MV-4-11 (cell line): ENCODE results near the gene VIPR1.
"Not testable (repeated sequence)": the region's sequence is repeated elsewhere in the genome, so short reads cannot be mapped to it uniquely, and the experiment has no call there.

Experiments
- DNase-seq: peaks from one replicate; lab custom pipeline; 2025; lab: John Stamatoyannopoulos, UW

VIPR1 gene

DNA sequence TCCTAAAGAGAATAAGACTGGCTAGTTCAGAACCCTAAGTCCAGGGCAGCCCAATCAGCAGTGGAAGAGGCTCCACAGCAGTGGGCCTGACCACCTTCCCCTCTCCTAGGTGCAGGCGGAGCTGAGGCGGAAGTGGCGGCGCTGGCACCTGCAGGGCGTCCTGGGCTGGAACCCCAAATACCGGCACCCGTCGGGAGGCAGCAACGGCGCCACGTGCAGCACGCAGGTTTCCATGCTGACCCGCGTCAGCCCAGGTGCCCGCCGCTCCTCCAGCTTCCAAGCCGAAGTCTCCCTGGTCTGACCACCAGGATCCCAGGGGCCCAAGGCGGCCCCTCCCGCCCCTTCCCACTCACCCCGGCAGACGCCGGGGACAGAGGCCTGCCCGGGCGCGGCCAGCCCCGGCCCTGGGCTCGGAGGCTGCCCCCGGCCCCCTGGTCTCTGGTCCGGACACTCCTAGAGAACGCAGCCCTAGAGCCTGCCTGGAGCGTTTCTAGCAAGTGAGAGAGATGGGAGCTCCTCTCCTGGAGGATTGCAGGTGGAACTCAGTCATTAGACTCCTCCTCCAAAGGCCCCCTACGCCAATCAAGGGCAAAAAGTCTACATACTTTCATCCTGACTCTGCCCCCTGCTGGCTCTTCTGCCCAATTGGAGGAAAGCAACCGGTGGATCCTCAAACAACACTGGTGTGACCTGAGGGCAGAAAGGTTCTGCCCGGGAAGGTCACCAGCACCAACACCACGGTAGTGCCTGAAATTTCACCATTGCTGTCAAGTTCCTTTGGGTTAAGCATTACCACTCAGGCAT lies 33.7 kb downstream of the VIPR1 start:
- DNase-seq, result peak; percentile 32

DNA sequence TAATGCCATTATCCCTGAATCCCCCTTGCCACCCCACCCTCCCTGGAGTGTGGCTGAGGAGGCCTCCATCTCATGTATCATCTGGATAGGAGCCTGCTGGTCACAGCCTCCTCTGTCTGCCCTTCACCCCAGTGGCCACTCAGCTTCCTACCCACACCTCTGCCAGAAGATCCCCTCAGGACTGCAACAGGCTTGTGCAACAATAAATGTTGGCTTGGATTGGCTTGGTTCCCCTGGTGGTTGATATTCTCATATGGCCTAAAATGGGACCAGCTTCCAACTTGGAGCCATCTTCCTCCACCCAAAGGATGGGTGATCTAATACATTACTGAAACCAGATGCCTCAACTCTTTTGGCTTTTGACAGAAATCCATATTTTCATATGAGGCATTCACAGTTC lies 34.9 kb downstream of the VIPR1 start:
- no peak for DNase-seq

DNA sequence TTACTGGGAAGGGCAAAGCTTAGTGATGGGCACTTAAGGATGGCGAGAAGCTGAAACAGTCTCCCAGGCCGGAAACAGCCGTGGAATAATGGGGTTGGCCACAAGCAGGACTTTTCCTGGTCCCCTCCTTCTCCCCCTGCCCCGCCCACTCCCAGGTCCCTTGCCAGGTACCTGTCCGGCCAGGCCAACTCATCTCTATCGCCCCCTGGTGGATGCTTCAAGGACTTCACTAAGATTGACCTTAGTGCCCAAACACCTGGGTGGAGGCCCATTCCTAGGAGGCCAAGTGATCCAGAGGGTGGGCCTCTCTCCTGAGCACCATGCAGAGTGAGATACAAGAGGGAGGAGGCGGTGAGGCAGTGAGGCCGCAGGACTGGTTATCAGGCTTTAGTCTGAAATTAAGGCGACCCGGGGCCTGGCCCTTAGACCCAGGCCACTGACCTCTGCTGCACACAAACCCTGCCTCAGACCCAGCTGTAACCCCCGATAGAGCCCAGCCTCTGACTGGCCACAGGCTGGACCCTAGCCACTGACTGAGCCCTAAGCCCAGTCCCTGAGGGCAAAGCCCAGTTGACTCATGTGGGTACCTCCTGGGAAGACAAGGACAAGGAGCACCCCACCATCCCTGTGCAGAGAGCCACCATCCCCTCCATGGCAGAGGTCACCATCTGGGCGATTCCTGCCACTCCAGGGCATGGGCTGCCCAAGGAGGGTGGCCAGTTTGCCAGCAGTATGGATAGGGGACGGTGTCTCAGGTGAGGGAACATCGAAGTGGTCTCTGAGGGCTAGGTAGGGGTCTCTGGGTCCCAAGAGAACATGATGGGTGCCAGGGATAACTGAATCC lies 37.6 kb downstream of the VIPR1 start:
- no peak for DNase-seq

DNA sequence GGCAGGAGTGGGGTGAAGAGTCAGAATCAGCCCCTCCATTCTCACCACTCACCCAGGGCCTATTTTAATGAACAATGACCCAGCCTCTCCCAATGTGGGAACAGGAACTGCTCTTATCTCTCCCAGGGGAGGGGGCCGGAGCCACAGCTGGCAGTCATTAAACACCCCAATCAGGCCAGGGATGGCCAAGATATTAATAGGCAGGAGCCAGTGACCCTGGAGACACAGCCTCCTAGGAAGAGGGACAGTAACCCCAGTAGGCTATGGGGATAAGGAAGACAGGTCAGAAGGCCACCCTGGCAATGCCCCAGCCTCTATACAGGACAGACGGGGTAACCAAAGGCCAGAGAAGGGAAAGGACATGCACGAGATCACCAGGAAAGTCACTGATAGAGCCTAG lies 38.6 kb downstream of the VIPR1 start:
- no peak for DNase-seq

DNA sequence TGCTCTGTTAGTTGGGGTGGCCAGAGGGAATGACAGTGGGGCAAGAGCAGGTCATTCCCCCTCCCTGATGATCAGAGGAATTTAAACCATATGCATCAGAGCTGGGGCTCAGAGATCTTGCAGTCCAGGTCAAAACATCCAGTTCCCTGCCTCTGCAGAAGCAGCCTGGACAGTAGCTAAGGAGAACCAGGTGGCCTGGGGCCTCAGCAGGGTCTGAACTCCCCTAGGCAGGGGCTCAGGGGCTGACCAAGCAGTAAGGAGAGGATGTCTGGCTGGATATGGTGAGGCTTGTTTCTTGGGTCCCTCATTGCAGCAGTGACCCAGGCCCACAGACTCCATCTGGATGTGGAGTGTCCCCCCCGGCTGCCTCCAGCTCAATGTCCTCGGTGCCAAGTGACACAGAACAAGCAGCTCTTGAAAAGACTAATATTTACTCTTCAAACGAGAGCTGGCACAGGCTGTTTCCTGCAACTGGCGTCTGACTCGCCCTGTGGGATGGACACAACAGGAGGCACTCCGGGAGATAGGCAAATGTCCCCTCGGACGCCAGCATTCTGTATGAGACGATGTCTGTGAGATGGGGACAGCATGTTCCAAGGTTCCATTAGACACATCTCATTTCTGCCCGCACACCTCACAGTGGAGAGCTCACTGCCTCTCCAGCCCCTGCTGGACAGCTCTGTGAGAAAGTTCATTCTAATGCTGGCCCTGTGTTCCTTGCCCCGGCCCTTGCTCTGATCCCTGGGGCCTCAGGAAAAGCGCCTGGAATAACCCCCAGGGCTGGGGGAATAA lies 42.2 kb downstream of the VIPR1 start:
- no peak for DNase-seq

DNA sequence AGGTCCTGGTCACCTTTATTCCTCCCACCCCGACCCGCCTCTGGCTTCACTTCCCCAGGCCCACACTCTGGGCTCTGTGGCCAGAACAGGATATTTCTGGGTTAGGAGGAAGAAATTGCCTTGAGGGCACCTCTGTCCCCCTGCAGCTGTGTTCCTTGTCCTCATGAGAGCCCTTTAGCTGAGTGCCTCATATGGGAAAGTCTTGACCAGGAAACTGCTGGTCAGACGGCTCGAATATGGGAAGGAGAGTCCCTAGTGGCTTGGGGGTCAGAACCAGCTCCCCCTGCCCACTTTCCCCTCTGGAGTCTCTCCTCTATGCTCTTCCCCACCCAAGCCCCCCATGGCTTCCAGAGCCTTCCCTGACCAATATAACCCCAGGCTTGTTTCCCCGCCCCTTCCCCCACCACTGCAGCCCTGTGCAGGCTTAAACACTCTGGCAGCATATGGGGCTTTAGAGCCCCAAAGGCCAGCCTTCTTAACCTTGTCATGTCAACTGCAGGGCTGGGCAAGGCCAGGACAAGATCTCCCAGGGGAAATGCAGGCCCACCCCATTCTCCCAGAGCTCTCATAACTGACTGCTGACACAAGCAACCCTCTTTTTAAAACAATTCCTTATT lies 42.9 kb downstream of the VIPR1 start:
- no peak for DNase-seq

DNA sequence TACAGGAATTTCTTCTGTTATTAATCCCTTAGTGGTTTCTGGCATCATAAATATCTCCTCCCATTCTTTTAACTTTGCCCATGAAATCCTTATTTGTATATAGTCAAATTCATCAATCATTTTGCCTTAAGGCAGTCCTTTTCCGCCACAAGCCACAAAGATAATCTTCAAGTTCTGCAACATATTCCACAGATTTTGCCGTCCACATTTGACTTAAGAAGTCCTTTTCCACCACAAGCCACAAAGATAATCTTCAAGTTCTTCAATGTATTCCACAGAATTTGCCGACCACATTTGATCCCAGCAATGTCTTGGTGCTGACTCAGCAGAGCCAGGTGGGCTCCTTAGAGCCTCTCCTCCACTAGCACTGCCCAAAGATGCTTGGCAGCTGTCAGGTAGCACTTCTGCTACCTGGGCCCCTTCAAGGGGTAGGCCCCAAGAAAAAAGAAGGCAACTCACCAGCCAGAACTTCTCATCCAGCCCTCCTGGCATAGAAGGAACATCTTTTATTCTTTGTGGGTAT lies 44.3 kb downstream of the VIPR1 start:
- DNase-seq, result peak; percentile 45

DNA sequence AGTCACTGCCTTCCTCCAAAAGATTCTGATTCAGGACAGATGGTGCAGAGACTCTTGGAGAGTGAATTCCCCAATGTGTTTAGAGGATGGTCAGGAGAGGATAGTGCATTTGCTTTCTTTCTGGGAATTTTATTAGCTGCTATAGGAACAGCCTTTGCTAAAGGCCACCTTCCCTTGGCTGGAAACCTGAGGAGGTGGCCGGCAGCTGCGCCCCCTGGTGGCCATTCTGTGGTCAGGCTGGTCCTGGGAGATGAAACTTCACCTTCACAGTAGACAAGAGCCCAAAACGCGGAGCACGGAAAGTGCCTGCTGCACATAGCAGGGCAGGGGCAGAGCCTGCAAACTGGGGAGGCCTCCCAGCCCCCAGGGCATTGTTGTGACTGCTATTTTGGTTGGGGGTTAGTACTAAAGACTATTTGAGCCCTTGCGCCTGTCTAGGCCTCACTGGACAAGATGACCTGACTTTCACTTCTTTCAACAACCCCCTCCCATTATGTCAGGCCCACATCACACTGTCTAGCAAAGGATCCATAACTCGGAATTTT lies 45.0 kb downstream of the VIPR1 start:
- no peak for DNase-seq

DNA sequence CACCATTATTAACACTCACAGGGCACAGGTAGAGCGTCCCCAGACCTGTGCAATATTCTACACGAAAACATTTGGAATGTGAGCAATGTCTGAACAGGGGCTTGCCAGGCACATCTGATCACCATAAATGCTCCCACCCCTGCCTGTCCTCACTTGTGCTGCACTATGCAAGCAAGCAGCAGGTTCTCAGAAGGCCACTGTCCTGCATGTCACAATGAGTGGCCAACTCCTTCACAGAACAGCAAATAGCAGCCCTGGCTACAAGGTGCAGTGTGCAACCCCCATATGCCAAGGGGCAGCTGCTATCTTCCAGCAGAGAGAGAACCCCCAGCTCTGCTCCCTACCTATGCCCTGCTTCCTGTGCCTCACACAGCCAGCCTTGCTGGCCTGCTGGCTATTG lies 46.7 kb downstream of the VIPR1 start:
- no peak for DNase-seq

DNA sequence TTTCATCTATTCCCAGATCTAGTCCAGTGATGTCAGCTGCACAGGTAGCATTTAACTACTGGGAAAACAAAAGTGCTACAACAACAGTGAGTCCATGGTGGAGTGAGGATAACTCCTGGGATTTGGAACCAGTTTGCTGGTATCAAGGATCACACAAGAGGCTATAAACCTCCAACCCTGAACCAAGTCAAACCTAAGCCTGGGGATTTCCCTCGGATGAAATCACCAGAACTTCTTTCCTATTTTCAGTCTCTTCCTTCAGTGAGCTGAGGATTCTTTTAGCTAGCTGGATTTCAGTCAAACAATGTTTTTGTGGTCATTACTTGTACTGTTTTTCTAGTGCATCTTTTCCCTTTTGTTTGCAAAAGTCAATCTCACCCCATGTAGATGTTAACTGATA lies 47.8 kb downstream of the VIPR1 start:
- no peak for DNase-seq

DNA sequence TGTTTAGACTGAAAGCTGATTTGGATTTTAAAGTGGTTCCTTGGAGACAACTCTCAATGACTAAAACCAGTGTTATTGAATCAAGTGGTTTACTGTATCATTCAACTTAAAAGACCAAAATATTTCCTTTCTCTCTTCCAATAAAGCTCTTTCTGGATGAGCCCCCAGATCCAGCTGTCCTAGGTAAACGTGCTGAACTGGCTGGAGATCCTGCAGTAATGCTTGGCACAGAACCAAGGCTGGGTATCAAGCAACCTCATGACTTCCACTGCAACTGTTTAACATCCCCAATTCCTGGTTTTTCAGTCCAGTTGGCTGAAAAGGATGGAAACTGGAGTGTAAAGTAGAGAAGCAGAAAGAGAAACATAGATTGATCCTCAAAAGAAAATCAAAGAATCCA lies 50.4 kb downstream of the VIPR1 start:
- DNase-seq, result no peak

DNA sequence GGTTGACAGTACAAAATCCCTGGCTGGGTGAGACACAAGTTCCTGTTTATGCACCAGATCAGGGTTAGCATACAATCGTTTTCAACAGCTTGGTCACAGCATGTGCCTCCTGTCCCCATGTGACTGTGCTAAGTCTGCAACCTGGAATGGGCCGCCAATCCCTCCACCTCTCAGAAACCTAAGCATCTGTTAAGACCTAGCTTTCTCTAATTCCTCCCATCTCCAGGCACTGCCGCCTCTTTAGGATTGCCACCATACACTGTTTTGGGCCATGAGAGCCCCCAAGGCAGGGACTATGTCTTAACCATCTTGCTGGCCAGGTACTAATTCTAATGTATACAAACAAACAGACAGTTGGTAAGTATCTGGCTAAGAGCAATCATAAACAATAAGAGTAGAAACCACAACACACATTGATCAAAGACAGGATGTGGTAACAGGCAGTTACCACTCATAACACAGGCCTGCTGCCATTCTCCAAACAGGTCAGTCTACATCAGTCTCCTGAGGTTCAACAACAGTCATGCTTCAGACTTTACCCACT lies 53.7 kb downstream of the VIPR1 start:
- peak; percentile 18 for DNase-seq

DNA sequence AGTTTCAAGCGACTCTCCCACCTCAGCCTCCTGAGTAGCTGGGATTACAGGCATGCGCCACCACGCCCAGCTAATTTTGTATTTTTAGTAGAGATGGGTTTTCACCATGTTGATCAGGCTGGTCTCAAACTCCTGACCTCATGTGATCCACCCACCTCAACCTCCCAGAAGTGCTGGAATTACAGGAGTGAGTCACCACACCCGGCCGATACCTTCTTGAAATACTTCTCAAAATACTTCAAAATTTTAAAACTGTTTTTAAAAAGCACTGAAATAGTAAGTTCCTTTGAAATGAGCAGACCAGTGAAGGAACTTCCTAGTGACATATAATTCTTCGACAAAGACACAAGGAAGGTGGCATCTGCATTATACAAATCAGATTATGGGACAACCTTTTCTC lies 54.4 kb downstream of the VIPR1 start:
- not testable (repeated sequence) for DNase-seq

DNA sequence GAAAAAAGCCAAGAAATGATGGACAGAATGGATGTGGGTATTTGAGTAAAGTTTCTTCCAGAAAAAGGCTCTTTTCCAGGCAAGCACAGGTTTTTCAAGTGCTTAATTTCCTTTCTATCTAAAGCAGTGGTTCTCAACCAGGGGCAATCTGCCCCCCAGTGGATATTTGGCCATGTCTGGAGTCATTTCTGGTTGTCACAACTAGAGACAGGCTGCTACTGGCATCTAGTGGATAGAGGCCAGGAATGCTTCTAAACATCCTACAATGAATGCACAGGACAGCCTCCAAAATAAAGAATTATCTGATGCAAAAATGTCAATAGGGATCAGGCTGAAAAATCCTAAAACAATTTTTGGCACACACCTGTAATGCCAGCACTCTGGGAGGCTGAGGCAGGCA lies 55.4 kb downstream of the VIPR1 start:
- DNase-seq, result peak; percentile 20

DNA sequence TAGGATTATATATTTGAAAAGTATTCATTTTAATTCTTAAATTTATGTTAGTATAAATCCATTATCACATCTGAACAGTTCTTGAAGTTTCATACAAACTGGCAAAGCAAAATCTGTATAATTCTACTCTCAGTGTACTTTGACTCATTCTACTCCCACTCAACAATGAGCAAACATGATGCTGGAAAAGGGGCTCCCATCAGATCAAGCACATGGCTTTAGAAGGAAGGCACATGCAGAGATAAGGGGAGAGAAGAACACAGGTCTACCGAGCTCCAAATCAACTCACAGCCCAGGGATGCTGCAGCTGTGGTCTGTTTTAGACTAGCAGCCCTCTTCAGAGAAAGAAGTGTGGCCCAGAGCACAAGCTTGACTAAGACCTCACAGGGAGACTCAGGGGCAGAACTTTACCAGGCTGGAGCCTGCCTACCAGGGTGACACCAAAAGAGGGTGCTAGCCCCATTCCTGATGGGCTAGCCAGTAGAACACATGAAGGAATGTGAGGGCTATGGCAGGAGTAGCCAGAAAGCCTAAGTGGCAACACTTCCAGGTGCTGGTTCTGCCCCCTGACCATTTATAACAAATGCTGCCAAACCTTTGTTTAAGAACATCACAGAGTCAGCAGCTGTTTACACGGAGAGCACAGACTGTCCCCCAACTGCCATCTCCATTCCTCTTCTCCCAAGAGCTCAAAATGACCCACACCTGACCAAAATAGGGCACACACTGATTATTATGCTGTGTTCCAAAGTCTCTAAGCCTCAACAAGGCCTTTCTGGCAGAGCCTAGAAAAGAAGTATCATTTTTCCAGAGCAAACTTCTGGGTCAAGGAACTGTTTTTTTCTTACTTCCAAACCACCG lies 59.8 kb downstream of the VIPR1 start:
- DNase-seq, result no peak

DNA sequence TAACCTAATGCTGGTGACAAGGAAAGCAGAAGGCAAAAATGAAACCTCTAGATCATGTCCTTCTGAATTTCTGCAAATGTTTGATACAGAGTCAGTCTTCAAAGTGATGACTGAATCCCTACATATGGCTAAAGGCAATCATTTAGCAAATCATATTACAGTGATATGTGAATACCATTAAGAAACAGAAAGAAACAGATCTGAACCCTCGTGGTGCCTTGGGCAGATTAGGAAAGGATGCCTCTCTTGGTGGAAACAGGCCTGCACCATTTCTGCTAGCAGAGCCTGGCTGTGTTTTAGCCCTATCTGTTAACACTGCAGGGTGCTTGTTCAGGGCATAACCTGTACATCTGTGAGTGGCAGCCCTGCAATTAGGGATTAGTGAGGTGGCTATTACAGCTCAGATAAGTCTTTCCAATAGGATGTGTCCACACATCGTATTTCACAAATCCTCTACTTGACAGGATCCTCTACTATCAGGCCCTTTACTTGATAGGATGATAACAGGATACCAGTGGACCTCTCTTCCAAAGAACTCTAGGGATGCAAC lies 67.2 kb downstream of the VIPR1 start:
- no peak for DNase-seq

DNA sequence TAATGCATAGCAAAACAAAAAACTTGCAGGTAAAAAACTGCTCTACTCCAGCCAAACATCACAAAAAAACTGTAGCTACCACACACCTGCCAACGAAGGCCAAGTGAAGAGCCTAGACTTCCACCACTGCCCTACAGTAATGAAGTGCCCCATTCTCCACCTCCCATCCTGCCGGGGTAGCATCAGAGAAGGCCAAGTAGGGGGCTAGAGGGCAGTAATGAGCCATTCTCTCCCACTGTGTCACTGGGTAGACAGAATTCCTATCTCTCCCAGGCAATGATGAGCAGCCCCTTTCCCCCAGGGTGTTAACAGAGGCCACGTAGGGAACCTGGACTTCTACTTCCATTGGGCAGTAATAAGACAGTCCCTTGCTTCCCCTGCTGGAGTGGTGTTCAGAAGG lies 69.8 kb downstream of the VIPR1 start:
- no peak for DNase-seq

DNA sequence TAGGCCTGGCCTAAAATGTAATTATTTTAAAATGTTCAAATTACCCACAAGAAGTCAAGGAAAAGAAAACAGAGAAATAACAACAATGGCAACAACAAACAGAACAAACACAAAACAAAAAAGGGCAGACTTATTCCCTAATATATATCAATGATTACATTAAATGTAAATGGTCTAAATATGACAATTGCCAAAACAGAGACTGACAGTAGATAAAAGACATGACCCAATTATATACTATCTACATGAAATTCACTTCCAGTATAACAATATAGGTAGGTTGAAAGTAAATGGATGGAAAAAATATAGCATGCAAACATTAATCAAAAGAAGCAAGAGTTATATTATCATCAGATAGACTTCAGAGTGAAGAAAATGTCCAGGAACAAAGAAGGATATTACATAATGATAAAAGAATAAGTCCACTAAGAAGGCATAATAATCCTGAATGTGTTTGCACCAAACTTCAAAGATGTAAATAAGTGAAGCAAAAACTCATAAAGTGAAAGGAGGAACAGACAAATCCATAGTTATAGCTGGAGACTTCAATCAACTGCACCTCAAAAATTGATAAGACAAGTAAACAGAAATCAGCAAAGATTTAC lies 72.8 kb downstream of the VIPR1 start:
- no peak for DNase-seq

DNA sequence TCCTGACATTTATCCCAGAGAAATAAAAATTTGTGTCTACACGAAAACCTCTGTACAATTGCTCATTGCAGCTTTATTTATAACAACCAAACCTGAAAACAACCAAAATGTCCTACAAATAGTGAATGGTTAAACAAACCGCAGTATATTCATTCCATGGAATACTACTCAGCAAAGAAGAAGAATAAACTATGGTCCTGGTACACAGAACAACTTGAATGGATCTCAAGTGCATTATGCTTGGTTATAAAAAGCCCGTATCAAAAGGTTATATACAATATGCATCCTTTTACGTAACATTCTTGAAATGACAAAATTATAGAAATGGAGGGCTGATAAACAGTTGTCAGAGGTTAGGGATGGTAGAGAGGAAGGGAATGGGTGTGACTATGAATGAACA lies 75.6 kb downstream of the VIPR1 start:
- no peak for DNase-seq

DNA sequence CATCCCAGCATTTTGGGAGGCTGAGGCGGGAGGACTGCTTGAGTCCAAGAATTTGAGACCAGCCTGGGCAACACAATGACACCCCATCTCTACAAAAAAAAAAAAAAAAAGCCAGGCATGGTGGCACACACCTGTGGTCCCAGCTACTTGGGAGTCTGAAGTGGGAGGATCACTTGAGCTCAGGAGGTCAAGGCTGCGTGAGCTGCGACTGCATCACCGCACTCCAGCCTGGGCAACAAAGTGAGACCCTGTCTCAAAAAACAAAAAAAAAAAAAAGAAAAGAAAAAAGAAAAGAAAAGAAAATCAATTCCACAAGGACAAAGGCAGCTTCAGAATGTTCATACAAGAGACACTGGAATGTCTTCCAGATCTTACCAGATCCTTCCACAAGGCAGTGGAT lies 76.9 kb downstream of the VIPR1 start:
- DNase-seq, result not testable (repeated sequence)
